NCI-H69 (cell line): ENCODE data around the gene SLC35F2.
"Not testable (repeated sequence)": the region's sequence is repeated elsewhere in the genome, so short reads cannot be mapped to it uniquely, and the experiment has no call there.

Experiments
- DNase-seq: peaks from one replicate; lab custom pipeline; 2025; lab: John Stamatoyannopoulos, UW

SLC35F2 gene

DNA sequence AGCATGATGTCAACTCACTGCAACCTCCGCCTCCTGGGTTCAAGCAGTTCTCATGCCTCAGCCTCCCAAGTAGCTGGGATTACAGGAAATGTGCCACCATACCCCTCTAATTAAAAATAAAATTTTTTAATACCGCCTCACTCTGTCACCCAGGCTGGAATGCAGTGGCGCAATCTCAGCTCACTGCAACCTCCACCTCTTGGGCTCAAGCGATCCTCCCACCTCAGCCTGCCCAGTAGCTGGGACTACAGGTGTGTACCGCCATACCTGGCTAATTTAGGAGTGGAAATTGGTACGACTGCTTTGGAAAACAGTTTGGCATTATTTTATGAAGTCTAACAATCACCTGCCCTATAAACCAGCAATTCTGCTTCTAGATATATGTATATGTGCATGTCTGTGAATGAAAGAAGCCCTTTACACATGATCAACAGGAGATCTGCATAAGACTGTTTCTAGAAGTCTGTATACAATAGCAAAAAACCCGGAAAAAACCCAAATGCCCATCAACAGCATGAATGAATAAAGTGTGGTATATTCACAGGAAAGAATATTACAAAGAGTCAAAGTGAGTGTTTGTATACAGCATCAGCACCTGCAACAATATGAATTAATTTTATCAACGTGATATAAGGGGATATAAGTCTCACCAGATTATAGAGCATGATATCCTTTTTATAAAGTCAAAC, 16.0 kb downstream of the SLC35F2 start:
- DNase-seq, result no peak

DNA sequence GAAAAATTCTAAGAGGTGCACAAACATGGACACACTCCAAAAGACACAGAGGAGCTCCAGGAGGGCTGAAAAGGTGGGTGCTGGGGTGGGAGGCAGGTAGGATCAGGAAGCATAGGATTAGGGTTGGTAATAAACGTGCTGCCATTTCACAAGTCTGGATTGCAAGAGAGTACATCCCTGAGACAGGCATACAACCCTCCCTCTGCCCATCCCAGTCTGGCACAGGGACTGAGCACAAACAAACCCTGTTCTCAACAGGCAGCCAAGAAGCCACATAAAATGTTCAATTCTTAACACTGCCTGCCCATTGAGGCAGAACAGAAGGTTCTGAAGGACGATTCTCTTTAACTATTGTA, 18.5 kb downstream of the SLC35F2 start:
- DNase-seq, result no peak

DNA sequence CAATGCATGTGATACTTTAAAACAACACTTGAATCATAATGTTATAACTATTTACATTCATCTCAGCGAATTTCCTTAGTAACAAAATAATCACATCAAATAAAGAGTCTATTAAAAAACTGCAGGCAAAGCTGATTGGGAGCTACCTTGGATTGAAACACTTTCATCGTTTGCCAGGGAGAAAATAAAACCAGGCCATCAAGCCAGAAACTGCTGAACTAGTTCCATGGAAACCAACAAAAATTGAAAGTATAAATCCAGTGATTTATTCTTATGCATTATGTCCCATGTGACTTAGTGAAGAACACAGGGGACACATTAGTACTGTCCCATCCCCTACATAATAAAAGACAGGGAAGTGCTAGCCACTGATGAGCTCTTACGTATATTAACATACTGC, 21.7 kb downstream of the SLC35F2 start:
- DNase-seq, result no peak

DNA sequence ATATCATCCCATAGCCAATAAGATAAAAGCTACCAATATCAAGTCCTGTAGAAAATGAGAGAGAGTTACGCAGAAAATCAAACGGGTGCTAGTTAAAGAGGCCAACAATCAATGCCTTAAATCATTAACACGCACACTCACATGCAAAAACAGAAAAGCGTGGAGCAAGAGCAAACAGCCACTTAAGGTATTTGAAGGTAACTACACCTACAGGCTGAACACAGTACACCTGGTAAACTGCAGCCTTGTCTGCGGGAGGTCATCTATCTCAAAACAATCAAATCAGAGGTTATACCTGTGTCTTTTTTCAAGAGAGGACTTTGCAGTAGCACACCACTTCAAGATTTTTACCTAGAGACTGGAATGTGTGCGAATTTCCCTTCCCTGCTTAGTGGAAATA, 23.6 kb downstream of the SLC35F2 start:
- DNase-seq, result no peak

DNA sequence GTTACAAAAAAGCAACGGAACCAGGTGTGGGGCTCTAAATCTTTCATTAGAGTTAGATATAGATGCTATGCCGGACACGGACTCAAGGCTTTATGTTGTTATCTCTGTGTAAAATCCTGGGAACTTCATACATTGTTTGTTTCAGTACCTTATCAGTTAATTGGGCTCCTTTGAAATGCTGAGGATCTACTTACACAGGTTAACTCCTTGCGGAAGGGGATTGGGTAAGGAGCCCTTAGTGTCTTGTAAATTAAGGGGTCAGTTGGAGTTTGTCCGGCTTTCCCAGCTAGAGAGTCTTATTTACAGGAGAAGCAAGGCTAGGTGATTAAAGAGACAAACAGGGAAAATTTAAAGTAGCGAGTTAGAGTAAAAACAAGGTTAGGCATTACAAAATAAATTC, 24.7 kb downstream of the SLC35F2 start:
- not testable (repeated sequence) for DNase-seq

DNA sequence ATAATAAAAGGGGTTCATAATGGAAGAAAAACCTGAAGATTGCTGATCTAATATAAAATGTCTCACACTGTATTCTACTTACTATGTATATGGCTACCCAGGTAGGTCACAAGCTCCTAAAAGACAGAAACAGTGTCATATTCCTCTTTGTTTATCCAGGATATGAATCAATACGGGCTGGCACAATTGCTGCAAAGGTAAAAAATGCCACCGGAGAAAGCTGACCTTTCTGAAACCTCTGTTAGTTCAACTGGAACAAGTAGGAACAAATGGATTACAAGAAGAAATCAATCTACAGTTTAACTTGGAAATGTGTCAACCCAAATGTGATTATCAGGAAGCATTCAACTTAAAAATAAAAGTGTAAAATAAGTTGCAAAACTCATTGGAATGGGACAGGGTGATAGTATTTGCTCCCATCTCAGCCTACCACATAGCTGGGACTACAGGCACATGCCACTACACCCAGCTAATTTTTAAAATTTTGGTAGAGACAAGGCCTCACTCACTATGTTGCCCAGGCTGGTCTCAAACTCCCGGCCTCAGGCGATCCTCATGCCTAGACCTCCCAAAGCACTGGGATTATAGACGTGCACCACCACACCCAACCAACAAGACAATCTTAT, 27.6 kb downstream of the SLC35F2 start:
- peak; percentile 25 for DNase-seq

DNA sequence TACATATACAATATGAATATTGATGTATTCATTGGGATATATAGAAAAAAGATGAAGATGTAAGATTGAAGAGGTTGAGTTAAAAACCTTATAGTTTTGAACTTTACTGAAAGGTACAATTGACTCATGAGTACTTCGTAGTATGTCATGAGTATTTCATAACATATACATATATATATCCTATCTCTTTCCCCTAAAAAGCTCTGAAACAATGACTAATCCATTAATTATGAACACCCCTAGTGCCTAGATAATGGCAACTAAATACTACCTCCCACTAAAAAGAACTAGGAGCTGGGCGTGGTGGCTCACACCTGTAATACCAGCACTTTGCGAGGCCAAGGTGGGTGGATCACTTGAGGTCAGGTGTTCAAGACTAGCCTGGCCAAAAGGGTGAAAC, 31.5 kb downstream of the SLC35F2 start:
- no peak for DNase-seq

DNA sequence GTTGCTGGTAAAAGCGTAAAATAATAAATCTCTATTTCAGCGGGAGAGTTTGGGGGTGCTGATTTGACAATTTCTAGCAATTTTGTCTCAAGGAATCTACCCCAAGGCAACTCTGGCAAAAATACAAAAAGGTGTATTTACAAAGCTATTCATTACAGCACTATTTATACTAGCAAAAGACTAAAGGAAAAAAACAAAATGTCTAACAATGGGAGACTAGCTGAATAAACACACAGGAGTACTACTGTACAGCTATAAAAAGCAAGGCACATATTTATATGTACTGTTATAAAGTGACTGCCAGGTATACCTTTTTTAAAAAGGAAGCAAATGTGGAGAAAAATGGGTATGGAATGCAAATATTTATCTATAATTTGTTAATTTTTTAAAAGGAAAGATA, 32.7 kb downstream of the SLC35F2 start:
- no peak for DNase-seq

DNA sequence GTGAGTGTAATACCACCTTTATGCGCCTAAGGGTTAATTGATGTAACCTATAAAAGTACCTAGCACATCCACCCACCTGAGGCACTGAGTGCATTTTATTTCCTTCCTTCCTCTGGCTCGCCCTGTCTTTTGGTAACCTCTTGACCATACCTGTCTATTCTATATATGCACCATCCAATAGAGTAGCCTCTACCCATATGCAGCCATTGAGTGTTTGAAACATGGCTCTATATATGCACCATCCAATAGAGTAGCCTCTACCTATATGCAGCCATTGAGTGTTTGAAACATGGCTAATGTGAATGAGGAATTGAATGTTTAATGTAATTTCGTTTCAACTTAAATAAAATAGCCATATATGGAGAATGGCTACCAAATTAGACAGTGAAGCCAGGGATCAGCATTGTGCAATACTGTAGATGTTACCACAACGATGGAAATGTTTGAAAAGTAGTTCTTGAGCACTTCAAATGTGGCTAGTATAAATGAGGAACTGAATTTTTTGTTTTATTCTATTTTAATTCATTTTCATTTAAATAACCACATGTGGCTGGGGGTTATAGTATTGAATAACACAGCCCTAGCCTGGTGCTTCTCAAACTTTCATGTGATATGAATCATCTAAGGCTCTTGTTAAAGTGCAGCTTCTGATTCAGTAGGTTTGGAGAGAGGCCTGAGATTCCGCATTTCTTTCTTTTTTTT, 33.8 kb downstream of the SLC35F2 start:
- no peak for DNase-seq

DNA sequence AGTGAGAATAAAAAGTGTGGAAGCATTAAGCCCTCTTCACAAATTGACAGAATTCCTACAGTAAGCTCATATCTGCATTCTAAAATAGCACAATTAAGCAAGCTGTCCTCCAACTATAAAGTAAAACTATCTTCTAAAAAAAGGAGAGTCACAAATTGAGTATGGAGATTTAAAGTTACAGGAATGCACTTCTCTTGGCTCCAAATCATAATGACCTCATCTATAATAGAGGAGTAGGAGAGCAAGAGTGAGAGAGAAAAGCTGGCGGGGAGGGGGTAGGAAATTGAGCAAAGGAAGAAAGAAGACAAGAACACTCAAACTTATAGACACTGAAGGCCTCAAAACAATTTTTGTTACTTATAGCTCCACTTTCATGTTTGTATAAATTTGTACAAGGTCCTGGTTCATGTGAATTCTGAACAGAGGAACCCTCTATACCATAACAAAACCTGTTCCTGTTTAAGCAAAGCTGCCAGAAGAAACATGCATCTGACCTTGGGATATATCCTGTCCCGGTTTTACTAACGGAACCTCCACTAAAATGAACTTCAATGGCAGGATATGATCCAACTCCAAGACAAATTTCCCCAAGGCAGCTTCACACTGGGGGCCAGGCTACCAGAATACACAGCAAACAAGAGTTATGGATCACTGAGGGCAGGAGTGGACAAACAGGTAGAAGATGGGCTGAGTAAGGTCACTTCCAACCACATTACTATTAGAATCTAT, 37.2 kb downstream of the SLC35F2 start:
- no peak for DNase-seq

DNA sequence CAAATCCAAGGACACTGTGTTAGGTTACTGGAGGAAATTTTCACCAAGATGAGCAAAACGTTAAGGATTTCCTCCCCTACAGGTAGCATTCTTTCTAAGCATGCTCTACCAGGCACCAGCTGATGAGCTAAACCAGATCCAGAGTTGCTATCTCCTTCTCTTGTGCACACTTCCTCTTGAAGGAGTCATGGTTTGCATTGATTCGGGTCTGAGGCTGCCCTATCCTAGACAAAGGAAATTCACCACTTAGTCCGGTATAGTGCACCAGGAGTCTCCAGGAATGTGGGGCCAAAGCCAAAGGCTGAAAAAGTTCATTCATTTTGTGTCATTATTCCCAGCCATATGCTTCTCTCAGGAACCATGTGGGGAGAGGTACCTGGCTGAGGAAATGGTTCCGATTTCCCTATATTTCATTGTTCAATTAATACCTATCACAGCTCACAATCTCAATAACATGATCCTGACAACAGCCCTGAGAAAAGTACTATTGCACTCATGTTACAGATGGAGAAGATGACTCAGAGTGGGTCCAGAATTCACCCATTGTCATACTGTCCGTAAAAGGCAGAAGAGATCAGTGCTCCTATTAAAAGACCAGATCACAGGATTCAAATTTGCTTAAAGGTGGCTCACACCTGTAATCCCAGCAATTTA, 39.1 kb downstream of the SLC35F2 start:
- DNase-seq, result no peak

DNA sequence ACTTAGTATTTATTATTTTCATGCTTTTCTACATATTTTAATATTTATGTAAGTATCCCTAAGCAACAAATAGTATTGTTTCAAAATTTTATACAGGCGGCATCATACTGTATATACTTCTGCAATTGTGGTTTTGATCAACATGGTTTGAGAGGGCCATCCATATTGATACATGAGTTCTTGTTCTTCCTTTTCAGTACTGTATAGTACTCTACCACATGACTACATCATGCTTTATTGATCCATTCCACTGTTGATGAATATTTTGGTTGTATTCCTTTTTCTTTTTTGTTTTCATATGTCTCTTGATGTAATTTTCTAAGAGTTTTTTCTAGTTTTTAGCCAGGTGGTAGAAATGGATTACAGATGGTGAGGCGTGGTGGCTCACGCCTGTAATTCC, 40.1 kb downstream of the SLC35F2 start:
- no peak for DNase-seq

DNA sequence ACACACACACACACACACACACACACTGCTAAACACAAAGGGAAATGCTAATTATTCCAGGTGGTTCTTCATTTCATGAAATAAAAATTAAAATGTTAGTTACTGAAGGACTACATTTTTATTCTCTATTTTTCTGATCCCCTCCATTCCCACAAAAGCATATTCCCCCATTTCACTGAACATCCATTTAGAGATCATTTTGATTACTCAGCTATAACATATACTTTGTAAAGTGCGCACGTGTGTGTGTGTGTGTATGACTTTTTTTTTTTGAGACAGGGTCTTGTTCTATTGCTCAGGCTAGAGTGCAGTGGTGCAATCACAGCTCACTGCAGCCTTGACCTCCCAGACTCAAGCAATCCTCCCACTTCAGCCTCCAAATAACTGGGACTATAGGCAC, 42.6 kb downstream of the SLC35F2 start:
- DNase-seq, result no peak

DNA sequence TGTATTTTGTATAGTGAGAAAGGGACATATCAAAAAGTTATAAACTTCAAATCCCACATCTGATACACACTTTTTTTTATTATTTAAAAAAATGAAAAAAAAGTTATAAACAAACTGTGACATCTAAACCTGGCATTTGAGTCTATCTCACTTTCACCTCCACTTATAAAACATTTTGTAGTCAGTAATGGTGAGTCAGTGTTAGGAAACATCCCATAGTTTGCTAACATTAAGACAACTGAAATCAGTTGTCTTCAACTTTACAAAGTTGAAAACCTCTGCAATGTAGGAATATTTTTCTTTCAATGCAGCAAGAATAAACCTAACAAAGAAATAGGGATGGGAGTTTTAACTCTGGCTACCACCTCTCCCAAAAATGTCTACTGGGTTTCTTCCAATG, 47.7 kb downstream of the SLC35F2 start:
- DNase-seq, result no peak

DNA sequence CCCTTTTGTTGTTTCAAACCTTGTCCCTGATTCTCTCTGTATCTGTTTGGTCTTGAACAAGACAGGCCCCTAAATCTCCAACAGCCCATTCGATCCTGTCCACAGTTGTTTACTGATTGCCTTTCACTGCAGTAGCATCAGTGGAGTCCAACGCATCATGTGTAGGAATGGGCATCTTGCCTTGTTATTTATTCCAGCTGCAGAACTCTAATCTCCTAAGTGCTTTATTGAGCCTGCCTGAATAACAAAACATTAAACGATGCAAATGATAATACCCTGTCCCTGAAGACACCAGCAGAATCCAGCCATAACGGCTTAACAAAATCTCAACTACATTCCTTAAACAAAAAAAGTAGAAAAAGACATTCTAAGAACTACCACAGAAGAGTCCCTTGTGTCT, 50.1 kb downstream of the SLC35F2 start:
- DNase-seq, result no peak

DNA sequence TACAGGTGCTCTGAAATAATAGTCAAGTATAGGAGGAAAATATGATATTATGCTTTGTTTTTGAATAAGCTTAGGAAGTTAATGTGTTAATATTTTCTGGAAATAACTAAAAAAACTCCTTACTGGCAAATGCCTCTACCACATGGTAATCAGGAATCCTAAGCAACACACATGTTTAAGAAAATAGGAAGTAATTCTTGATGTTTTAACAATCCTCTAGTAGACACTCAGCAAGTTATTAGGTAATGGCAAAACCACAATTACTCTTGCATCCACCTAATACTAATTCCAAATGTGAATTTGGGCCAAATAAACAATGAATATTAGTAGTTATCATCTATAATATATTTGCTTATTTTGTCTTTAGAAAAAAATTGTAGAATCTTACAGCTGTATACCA, 53.6 kb downstream of the SLC35F2 start:
- no peak for DNase-seq

DNA sequence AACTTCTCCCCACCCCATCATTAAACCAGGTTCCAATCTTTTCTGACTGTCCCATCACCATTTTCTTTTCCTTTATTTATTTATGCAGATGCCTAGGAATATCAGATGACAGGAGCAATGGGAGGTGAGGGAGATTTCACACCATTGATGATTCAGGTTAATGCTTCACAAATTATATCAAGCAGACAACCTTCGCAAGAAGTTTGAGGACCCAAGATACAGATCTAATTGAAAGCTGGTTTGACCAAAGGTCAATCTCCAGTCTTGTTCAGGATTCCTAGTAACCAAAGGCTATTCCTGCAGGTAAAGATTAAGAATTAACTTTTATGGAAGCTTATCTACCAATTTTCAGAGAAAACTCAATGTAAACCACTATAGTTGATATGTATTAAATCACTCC, 54.4 kb downstream of the SLC35F2 start:
- no peak for DNase-seq

DNA sequence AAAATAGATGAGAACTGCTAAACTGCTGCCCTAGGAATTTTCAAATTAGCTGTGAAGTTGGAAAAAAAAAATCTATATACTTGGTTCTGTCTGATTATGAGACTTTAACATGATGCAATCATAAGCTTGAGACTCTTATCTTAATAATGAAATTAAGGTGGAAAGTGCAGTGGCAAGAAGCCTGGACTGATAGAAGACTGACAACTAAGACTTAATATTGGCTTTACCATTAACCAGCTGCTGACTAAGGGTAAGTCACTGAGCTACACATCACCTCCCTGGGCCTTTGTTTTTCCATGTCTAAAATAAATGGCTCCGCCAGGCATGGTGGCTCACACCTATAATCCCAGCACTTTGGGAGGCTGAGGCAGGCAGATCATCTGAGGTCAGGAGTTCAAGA, 56.9 kb downstream of the SLC35F2 start:
- no peak for DNase-seq

DNA sequence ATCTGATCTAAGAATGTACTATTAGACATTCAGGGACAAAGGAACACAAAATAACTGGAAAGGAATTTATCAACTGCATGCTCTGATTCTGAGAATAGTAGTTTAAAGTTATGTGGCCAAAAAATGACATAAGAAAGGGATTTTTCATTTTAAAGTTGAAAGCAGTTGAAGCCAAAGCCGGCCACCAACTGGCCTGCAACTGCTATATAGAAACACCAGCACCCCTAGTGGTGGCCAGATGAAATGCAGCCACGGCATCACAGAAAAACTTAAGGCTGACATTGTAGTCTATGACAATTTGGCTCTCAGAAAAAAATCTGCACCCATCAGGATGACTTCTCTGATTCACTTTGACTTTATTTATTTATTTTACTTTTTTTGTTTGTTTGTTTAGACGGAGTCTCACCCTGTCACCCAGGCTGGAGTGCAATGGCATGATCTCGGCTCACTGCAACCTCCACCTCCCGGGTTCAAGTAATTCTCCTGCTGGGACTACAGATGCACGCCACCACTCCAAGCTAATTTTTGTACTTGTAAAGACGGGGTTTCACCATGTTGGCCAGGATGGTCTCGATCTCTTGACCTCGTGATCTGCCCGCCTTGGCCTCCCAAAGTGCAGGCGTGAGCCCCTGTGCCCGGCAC, 59.2 kb downstream of the SLC35F2 start:
- DNase-seq, result peak; percentile 66

DNA sequence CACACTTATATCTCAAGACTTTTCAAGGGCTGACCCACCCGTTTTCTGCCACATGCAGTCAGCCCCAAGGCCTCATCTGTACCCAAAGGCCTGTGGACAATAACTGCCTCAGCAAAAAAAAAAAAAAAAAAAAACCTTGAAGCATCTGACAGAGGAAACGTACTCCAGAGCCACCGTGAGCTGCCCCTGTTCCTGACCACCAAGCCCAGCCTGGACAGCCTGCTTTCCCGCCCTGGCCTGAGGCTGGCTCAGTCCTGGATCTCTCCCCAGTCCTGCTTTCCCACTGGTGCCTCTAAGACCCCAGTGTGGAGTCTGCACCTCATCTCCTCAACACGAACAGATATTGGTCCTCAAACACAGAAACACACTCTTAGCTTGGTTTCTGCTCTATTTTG, 66.5 kb downstream of the SLC35F2 start:
- no peak for DNase-seq

DNA sequence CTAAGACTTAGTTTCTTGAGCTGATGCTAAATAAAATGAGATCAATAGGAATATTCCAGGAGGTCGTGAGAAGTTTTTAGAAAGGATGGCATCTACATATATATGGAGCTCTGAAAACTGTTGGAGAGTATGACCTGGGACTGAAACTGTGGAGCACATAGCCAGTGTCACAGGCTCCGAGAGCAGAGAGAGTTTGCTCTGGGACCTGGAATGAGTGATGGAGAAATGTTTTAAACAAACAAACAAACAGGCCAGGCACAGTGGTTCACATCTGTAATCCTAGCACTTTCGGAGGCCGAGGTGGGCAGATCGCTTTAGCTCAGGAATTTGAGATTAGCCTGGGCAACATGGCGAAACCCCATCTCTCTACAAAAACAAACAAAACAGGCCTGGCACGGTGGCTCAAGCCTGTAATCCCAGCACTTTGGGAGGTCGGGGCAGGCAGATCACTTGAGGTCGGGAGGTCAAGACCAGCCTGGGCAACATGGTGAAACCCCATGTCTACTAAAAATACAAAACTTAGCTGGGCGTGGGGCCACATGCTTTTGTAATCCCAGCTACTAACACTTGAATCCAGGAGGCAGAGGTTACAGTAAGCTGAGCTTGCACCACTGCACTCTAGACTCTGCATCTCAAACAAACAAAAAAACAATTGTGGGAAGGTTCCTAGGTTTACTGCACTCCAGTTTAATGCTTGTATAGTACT, 67.1 kb downstream of the SLC35F2 start:
- no peak for DNase-seq
